ENCODE data around the gene URAD. TPM values are rescaled to one million over a fixed set of nuclear protein-coding genes. Genes with fewer than 3 reads are reported as not detected.

URAD gene
- total RNA-seq, 1 donor from 2014 or later = not detected

- Histone ChIP-seq H3K4me1 (peaks cover 16% of the 10 kb centered on the region), H3K27ac (no peak overlapping the region), H3K36me3 (no peaks in the 10 kb centered on the region), H3K9me3 (no peaks in the 10 kb centered on the region), H3K27me3 (peaks cover 95% of the 10 kb centered on the region), H3K4me3 (peak overlapping the region; percentile 25)
- DNase-seq (peak; percentile 81), ATAC-seq (peak; percentile 93)
- TF ChIP-seq CTCF (IDR thresholded peaks at IDR 0.05) = peak; percentile 36
- intact Hi-C loops (cut with DNase I) = no loop called here
Measured at GRCh38 chr13:27960362-27961226, 27.9 kb downstream of the URAD start.

- peaks cover 16% of the 10 kb centered on the region for H3K4me1 ChIP-seq
- peaks cover 95% of the 10 kb centered on the region for H3K27me3 ChIP-seq
- intact Hi-C loops (cut with DNase I) = no loop called here
- H3K27ac ChIP-seq = no peak overlapping the region
- peak overlapping the region; percentile 25 for H3K4me3 ChIP-seq
- no peak for TF ChIP-seq CTCF (IDR thresholded peaks at IDR 0.05)
- no peaks in the 10 kb centered on the region for H3K36me3 ChIP-seq
- ATAC-seq = no peak
- no peaks in the 10 kb centered on the region for H3K9me3 ChIP-seq
- no peak for DNase-seq
Measured at GRCh38 chr13:27959976-27960361, 28.5 kb downstream of the URAD start.

- H3K4me1 ChIP-seq = peaks cover 31% of the 10 kb centered on the region
- DNase-seq = no peak
- intact Hi-C loops (cut with DNase I) = no loop called here
Measured at GRCh38 chr13:27956576-27957300, 31.8 kb downstream of the URAD start.

GRCh38 chr13:27955014-27955591 is 33.4 kb downstream of the URAD start:
- H3K4me3 ChIP-seq = no peak overlapping the region
- intact Hi-C loops (cut with DNase I) = no loop called here
- DNase-seq = no peak
- H3K36me3 ChIP-seq = no peaks in the 10 kb centered on the region
- TF ChIP-seq CTCF (IDR thresholded peaks at IDR 0.05) = no peak
- H3K9me3 ChIP-seq = no peaks in the 10 kb centered on the region
- H3K4me1 ChIP-seq = peaks cover 20% of the 10 kb centered on the region
- H3K27ac ChIP-seq = no peak overlapping the region
- no peak for ATAC-seq
- peaks cover 93% of the 10 kb centered on the region for H3K27me3 ChIP-seq

More at GRCh38 chr13:27956576-27957300, 31.8 kb downstream of the URAD start:
- Histone ChIP-seq H3K27ac (no peak overlapping the region), H3K36me3 (no peaks in the 10 kb centered on the region), H3K9me3 (no peaks in the 10 kb centered on the region), H3K27me3 (peaks cover 96% of the 10 kb centered on the region), H3K4me3 (no peak overlapping the region)
- no peak for TF ChIP-seq CTCF (IDR thresholded peaks at IDR 0.05)
- ATAC-seq = no peak

- peaks cover 93% of the 10 kb centered on the region for H3K27me3 ChIP-seq
- H3K4me3 ChIP-seq = peak overlapping the region; percentile 43
- peak; percentile 66 for ATAC-seq
- H3K9me3 ChIP-seq = no peaks in the 10 kb centered on the region
- DNase-seq = peak; percentile 68
- H3K4me1 ChIP-seq = peaks cover 15% of the 10 kb centered on the region
- intact Hi-C loops (cut with DNase I) = no loop called here
- H3K36me3 ChIP-seq = no peaks in the 10 kb centered on the region
- TF ChIP-seq CTCF (IDR thresholded peaks at IDR 0.05) = no peak
- no peak overlapping the region for H3K27ac ChIP-seq
Measured at GRCh38 chr13:27954406-27954851, 34.1 kb downstream of the URAD start.
